HL-60 (cell line): ENCODE results near the gene MYO1A.

Experiments used
- DNase-seq, 2 experiments: peaks; one replicate each; pipeline ENCODE4 v3.0.0-alpha.2; 2010 to 2020; ENCODE audit warnings: low read depth in 1 of 2, low spot score in 1 of 2
- H3K27ac ChIP-seq: fragments of 250-450 bp; sonication (Bioruptor Pico); replicated peaks from 2 replicates; pipeline ENCODE4 v1.5.1; 2020; ENCODE audit warnings: mild to moderate bottlenecking, moderate library complexity
- H3K27me3 ChIP-seq: fragments of 250-450 bp; sonication (Bioruptor Pico); 2 replicates; pipeline ENCODE4 v1.5.1; 2021; ENCODE audit warnings: mild to moderate bottlenecking, moderate library complexity; ENCODE audit not compliant: insufficient read depth, poor library complexity, severe bottlenecking
- H3K4me3 ChIP-seq: replicated peaks from 2 replicates; pipeline ENCODE4 v1.5.1; 2011; ENCODE audit warnings: mild to moderate bottlenecking, control low read depth, low read length; ENCODE audit not compliant: insufficient read depth
- GABPA ChIP-seq: IDR thresholded peaks from 2 replicates; pipeline ENCODE4 v1.6.1; 2012; ENCODE audit warnings: low read depth
- POLR2AphosphoS5 ChIP-seq: IDR thresholded peaks from 2 replicates; pipeline ENCODE4 v1.6.1; 2012; ENCODE audit warnings: low read depth
- SPI1 ChIP-seq: IDR thresholded peaks from 2 replicates; pipeline ENCODE4 v1.6.1; 2012; ENCODE audit warnings: low read depth, mild to moderate bottlenecking, borderline replicate concordance
- TF ChIP-seq, protein P1 (sequence below): IDR thresholded peaks from one replicate; pipeline ENCODE4 v1.5.1; 2011; ENCODE audit warnings: low read length, control low read depth, inconsistent platforms; ENCODE audit not compliant: insufficient read depth
- TF ChIP-seq, protein P2 (sequence below): IDR thresholded peaks from 2 replicates; pipeline ENCODE4 v1.6.1; 2012; ENCODE audit warnings: low read depth; ENCODE audit not compliant: insufficient replicate concordance

The MYO1A gene

DNA sequence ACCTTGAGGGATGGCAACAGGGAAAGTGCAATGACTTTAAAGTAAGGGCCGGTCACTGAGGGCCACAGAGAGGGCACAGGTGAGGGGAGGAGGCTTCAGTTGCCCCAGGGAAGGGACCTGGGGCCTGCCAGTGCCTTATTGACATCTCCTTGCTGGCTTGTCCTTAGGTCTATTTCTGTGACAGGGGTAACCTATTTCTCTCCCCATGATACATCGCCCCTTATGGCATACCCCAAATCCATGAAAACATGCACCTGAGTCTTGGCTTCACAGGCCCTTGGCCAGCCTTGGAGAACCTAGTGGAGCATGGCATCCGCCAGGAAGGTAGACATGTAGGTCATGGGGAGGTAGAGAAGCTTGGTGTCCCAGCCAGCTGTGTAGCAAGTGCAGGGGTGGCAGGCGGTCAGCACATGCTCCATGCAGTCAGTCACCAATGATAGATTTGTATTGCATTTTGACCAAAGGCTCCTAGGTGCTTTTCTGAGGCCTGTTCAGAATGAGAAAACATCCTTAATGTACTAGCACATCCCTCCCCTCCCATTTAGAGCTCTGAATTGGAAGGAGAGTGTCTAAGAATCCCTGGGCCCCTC, 68.9 kb downstream of the MYO1A start:
- TF ChIP-seq, protein P1, sequence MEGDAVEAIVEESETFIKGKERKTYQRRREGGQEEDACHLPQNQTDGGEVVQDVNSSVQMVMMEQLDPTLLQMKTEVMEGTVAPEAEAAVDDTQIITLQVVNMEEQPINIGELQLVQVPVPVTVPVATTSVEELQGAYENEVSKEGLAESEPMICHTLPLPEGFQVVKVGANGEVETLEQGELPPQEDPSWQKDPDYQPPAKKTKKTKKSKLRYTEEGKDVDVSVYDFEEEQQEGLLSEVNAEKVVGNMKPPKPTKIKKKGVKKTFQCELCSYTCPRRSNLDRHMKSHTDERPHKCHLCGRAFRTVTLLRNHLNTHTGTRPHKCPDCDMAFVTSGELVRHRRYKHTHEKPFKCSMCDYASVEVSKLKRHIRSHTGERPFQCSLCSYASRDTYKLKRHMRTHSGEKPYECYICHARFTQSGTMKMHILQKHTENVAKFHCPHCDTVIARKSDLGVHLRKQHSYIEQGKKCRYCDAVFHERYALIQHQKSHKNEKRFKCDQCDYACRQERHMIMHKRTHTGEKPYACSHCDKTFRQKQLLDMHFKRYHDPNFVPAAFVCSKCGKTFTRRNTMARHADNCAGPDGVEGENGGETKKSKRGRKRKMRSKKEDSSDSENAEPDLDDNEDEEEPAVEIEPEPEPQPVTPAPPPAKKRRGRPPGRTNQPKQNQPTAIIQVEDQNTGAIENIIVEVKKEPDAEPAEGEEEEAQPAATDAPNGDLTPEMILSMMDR, result no peak
- no peak for TF ChIP-seq SPI1
- TF ChIP-seq POLR2AphosphoS5, result no peak
- TF ChIP-seq, protein P2, sequence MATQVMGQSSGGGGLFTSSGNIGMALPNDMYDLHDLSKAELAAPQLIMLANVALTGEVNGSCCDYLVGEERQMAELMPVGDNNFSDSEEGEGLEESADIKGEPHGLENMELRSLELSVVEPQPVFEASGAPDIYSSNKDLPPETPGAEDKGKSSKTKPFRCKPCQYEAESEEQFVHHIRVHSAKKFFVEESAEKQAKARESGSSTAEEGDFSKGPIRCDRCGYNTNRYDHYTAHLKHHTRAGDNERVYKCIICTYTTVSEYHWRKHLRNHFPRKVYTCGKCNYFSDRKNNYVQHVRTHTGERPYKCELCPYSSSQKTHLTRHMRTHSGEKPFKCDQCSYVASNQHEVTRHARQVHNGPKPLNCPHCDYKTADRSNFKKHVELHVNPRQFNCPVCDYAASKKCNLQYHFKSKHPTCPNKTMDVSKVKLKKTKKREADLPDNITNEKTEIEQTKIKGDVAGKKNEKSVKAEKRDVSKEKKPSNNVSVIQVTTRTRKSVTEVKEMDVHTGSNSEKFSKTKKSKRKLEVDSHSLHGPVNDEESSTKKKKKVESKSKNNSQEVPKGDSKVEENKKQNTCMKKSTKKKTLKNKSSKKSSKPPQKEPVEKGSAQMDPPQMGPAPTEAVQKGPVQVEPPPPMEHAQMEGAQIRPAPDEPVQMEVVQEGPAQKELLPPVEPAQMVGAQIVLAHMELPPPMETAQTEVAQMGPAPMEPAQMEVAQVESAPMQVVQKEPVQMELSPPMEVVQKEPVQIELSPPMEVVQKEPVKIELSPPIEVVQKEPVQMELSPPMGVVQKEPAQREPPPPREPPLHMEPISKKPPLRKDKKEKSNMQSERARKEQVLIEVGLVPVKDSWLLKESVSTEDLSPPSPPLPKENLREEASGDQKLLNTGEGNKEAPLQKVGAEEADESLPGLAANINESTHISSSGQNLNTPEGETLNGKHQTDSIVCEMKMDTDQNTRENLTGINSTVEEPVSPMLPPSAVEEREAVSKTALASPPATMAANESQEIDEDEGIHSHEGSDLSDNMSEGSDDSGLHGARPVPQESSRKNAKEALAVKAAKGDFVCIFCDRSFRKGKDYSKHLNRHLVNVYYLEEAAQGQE, result no peak
- no peak for DNase-seq
- Histone ChIP-seq H3K27me3 (no peaks in the 10 kb centered on the region), H3K4me3 (no peak overlapping the region), H3K27ac (no peak overlapping the region)

DNA sequence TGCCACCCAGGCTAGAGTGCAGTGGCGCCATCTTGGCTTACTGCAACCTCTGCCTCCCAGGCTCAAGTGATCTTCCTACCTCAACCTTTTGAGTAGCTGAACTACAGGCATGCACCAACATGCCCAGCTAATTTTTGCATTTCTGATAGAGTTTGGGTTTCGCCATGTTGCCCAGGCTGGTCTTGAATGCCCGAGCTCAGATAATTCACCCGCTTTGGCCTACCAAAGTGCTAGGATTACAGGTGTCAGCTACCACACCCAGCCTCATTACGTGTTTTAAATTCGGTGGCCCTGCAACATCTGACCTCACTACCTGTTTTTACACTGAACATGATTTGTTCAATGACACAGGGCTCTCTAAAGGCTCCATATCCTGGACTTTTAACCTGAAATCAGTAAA, 69.7 kb downstream of the MYO1A start:
- no peak overlapping the region for H3K27ac ChIP-seq
- TF ChIP-seq GABPA, result no peak
- TF ChIP-seq, protein P1, result no peak
- no peak for TF ChIP-seq POLR2AphosphoS5
- TF ChIP-seq, protein P2, result no peak
- no peak for TF ChIP-seq SPI1
- no peaks in the 10 kb centered on the region for H3K27me3 ChIP-seq
- DNase-seq, result no peak
- H3K4me3 ChIP-seq, result no peak overlapping the region

DNA sequence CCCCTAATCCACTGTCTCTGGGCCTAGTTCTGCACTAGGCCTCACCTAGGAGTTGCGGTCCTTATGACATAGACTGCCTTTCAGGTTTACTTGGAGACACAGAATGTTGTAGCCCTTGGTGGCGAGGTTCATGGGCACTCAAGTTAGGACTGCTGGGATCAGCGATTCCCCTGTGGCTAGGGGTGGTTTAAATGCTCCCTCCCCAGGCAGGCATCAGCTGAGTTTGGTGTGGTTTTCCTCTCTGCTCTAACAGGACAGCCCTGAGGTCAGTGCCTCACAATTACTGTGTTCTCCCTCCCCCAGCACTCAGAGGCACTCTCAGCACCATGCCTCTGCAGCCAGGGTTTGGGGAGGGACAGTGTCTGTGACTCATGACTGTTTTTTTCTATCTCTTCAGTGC, 70.3 kb downstream of the MYO1A start:
- no peak for DNase-seq
- no peak overlapping the region for H3K4me3 ChIP-seq
- no peaks in the 10 kb centered on the region for H3K27me3 ChIP-seq
- no peak overlapping the region for H3K27ac ChIP-seq
- no peak for TF ChIP-seq GABPA
- no peak for TF ChIP-seq SPI1
